Subcutaneous abdominal adipose tissue (tissue), 5 donors: ENCODE results near the gene LRRC74A.

Experiments
- H3K27ac ChIP-seq: one replicate; pipeline ENCODE4 v1.7.0; 2013; ENCODE audit warnings: low read depth, mild to moderate bottlenecking, inconsistent platforms, low read length, moderate library complexity
- H3K27me3 ChIP-seq, 5 donors: one replicate each; pipeline ENCODE4 v1.7.0; 2013; ENCODE audit warnings: low read length in 5 of 5, inconsistent platforms in 1 of 5; ENCODE audit not compliant: control insufficient read depth in 5 of 5, insufficient read depth in 4 of 5
- H3K36me3 ChIP-seq, 5 donors: one replicate each; pipeline ENCODE4 v1.7.0; 2013; ENCODE audit warnings: low read length in 5 of 5; ENCODE audit not compliant: control insufficient read depth in 5 of 5, insufficient read depth in 5 of 5
- H3K4me1 ChIP-seq, 5 donors: one replicate each; pipeline ENCODE4 v1.7.0; 2013; ENCODE audit warnings: low read length in 5 of 5, mild to moderate bottlenecking in 3 of 5, moderate library complexity in 1 of 5; ENCODE audit not compliant: control insufficient read depth in 5 of 5, insufficient read depth in 5 of 5
- H3K4me3 ChIP-seq, 5 donors: one replicate each; pipeline ENCODE4 v1.7.0; 2013; ENCODE audit warnings: low read length in 5 of 5, low read depth in 1 of 5
- H3K9ac ChIP-seq, 5 donors: one replicate each; pipeline ENCODE4 v1.7.0; 2013; ENCODE audit warnings: low read length in 5 of 5, mild to moderate bottlenecking in 4 of 5, moderate library complexity in 3 of 5
- H3K9me3 ChIP-seq, 5 donors: one replicate each; pipeline ENCODE4 v1.7.0; 2013; ENCODE audit warnings: low read length in 5 of 5; ENCODE audit not compliant: control insufficient read depth in 5 of 5
- donor health status: healthy.
- donor health status: healthy.
- donor health status: healthy.
- donor health status: healthy.
- donor health status: healthy.

LRRC74A gene

GRCh38 chr14:76808990-76809389 lies 17.2 kb upstream of the LRRC74A start:
- no peak overlapping the region for H3K9ac ChIP-seq
- H3K36me3 ChIP-seq: peaks cover 16 to 49% (median 43%) of the 10 kb centered on the region in 5 donors
- peaks cover 7 to 30% (median 25%) of the 10 kb centered on the region in 5 donors for H3K4me1 ChIP-seq
- no peak overlapping the region for H3K27ac ChIP-seq
- no peaks in the 10 kb centered on the region for H3K27me3 ChIP-seq
- no peaks in the 10 kb centered on the region for H3K9me3 ChIP-seq
- H3K4me3 ChIP-seq: no peak overlapping the region

DNA sequence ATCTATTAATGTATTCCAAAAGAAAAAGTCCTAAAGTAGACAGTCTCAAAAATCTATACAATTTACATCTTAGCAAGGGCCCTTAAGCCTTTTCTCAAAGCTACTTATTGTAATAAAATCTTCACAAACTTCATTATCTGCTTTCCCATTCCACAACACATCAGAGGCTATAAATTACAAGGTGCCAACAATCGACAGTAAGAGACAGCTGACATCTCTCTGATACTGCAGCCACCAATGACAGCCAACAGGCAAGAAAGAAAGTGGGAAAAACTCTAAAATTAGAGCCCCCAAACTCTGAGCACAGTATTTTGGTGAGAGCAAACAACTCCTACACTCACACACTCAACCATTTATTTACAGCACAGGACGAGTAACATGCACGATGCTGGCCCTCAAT lies 15.7 kb upstream of the LRRC74A start:
- H3K9me3 ChIP-seq: no peaks in the 10 kb centered on the region
- H3K9ac ChIP-seq: peak overlapping the region in 1 of 5 donors; percentile 79
- peaks cover 7 to 38% (median 34%) of the 10 kb centered on the region in 5 donors for H3K36me3 ChIP-seq
- peak overlapping the region in 2 of 5 donors; percentile 48 to 66 for H3K4me3 ChIP-seq
- H3K4me1 ChIP-seq: peaks cover 7 to 41% (median 36%) of the 10 kb centered on the region in 5 donors
- no peaks in the 10 kb centered on the region for H3K27me3 ChIP-seq
- H3K27ac ChIP-seq: no peak overlapping the region

DNA sequence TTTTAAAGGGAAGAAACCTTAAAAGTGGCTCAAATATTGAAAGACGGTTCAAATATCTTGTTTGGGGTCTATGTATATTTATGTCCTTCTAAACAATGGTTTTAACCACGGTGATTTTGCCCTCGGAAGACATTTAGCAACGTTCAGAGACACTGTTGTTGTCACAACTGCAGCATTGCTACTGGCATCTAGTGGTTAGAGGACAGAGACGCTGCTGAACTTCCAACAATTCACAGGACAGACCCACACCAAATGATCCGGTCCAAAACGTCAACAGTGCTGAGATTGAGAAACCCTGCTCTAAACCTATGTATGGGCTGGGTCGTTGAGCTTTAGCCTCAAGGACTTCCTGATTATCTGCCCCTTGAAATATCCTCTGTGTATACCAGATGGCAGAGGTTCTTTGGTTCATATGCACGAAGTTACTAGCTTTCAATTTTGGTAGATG lies 15.2 kb upstream of the LRRC74A start:
- Histone ChIP-seq H3K27me3 (no peaks in the 10 kb centered on the region), H3K27ac (no peak overlapping the region), H3K36me3 (peaks cover 3 to 34% (median 31%) of the 10 kb centered on the region in 5 donors), H3K9me3 (no peaks in the 10 kb centered on the region), H3K4me1 (peaks cover 7 to 41% (median 36%) of the 10 kb centered on the region in 5 donors), H3K4me3 (peak overlapping the region; percentile 34 to 73 (median 59)), H3K9ac (peak overlapping the region in 4 of 5 donors; percentile 59 to 85 (median 69))

DNA sequence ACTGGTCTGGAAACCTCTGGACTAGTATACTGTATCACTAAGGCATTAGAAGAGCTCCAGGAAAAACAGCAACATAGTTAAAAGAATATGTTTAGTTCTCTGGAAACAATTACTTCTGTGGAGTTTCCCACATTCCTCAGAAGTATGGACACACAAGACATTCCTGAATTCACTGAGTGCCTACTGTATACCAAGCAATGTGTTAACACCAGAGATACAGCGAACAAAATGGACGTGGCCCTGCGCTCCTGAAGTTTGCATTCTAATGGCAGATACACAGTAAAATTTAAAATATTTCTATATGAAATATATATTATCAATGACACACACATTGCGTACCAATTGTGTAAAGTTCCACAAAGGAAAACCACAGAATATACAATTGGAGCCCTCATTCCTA lies 14.6 kb upstream of the LRRC74A start:
- Histone ChIP-seq H3K4me1 (peaks cover 7 to 41% (median 36%) of the 10 kb centered on the region in 5 donors), H3K4me3 (peak overlapping the region; percentile 73 to 83 (median 81)), H3K9ac (peak overlapping the region in 4 of 5 donors; percentile 79 to 87 (median 84)), H3K27ac (no peak overlapping the region), H3K27me3 (no peaks in the 10 kb centered on the region), H3K9me3 (no peaks in the 10 kb centered on the region), H3K36me3 (peaks cover 3 to 28% (median 26%) of the 10 kb centered on the region in 5 donors)

GRCh38 chr14:76812093-76812421 lies 14.2 kb upstream of the LRRC74A start:
- no peaks in the 10 kb centered on the region for H3K9me3 ChIP-seq
- H3K4me3 ChIP-seq: peak overlapping the region; percentile 73 to 83 (median 81)
- H3K27me3 ChIP-seq: no peaks in the 10 kb centered on the region
- peaks cover under 1 to 23% (median 21%) of the 10 kb centered on the region in 5 donors for H3K36me3 ChIP-seq
- H3K4me1 ChIP-seq: peaks cover 7 to 41% (median 36%) of the 10 kb centered on the region in 5 donors
- peak overlapping the region; percentile 65 for H3K27ac ChIP-seq
- peak overlapping the region; percentile 40 to 87 (median 84) for H3K9ac ChIP-seq

DNA sequence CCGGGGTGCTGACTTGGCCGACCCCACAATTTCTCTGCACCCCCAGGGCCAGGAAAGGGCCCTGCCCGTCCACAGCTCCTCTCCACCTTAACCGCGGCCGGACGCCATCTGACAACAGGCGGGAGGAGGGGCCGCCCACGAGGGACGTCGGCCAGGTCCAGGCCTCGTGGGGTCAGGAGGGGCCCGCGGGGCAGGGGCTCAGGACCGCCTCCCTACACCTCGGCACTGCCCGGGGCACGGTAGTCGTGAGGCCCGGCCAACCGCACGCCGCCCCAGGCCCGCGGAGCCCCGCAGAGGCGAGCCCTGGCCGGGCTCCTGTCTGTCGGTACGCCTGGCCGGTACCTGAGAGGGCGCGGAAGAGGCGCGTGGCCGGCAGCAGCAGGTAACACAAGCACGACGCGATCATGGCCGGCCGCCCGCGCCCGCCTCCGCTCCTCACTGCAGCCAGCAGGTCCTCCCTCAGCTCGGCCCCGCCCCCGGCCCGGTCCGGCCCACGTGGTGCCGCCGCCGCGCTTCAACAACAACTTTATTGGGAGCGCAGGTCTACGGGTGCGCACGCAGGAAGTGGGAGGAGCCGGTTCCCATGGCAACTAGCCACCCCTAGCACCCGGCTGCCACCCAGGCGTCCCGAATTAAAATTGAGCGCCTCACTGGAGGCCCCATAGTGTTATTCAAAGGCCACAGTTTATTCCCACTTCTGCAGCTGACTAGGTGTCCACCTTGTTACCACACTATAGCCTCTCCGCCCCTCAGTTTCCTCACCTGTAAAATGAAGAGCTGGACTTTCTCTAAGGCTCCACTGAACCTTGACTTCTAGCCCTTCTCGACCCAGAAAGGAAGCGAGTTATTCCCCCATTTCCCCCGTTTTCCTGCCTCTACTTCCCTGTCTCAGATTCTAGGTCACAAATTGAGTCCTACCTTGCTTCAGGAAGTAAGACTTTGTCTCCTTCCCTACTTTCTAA lies 13.5 kb upstream of the LRRC74A start, which contains the start of gene ANGEL1:
TSS of gene ANGEL1 (minus strand) at position 461 of the 962 bp plus-strand sequence. CDS start at position 406, 55 bp downstream.
- Histone ChIP-seq H3K4me3 (peak within 1 kb of the TSS; percentile 73 to 83 (median 81)), H3K27me3 (no peaks in the 10 kb centered on the region), H3K36me3 (peaks cover 0 to 17% (median 15%) of the 10 kb centered on the region in 5 donors), H3K27ac (peak within 1 kb of the TSS; percentile 65), H3K9me3 (no peaks in the 10 kb centered on the region), H3K9ac (peak within 1 kb of the TSS; percentile 40 to 87 (median 84)), H3K4me1 (peaks cover 4 to 41% (median 36%) of the 10 kb centered on the region in 5 donors)

DNA sequence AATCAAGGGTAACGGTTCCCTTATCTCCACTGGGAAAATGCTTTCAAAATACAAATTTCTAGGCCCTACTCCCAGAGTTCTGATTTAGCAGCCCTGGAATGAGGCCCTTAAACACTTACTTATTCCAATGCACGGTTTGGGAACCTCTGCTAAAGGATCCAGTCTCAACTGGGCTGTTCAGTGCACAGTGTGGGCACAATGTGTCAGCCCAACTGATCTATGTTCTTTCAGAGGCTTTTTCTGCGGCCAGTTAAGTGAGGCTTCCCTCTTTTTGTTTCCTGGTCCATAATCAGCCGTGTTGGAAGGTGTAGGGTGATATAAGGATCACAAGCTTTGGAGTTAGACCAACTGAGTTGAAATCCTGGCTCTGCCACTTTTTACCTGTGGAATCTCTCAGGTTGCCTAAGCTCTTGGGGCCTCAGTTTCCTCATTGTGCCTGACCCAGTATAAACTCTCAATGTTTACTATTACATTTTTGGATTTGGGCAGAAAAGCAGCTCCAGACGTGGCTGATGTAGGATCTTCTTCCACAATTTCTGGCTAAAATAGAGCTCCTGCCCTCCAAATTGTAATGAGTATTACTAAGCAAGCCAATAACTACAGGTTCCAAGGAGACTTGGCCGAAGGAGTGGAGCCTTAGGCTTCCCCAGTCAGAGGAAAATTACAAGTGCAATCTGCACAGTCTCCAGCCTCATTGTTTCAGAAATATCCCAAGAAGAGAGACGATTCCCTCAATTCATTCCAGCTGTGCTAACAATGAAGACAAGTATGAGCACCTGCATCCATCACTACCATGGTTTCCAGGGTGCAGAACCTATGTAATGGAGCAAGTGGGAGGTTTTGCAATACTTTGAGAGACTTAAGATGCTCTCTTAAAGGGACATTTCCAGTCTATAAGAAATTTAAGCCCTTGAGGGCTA lies 11.2 kb upstream of the LRRC74A start:
- Histone ChIP-seq H3K9me3 (no peaks in the 10 kb centered on the region), H3K27me3 (no peaks in the 10 kb centered on the region), H3K36me3 (no peaks in the 10 kb centered on the region), H3K4me3 (no peak overlapping the region), H3K9ac (no peak overlapping the region), H3K27ac (no peak overlapping the region), H3K4me1 (peaks cover 4 to 41% (median 36%) of the 10 kb centered on the region in 5 donors)

DNA sequence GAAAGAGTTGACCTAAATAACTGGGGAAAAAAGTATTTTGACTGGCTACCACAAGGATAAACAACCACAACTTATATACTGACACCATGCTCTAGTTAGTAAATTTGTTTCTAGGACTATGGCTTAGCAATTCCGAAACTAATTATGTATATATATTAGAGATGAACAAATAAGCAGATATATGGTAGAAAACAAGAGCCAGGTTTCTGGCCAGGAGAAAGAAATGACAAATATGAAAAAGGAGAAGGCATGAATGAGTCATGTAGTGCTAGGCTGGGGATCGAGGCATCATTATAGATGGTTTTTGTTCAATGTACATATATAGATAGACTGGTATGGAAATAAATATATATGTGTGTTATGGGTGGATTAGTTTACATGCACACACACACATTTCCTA lies 5.5 kb upstream of the LRRC74A start:
- Histone ChIP-seq H3K36me3 (no peaks in the 10 kb centered on the region), H3K9me3 (no peaks in the 10 kb centered on the region), H3K4me3 (no peak overlapping the region), H3K27me3 (no peaks in the 10 kb centered on the region), H3K9ac (no peak overlapping the region), H3K4me1 (no peaks in the 10 kb centered on the region), H3K27ac (no peak overlapping the region)

DNA sequence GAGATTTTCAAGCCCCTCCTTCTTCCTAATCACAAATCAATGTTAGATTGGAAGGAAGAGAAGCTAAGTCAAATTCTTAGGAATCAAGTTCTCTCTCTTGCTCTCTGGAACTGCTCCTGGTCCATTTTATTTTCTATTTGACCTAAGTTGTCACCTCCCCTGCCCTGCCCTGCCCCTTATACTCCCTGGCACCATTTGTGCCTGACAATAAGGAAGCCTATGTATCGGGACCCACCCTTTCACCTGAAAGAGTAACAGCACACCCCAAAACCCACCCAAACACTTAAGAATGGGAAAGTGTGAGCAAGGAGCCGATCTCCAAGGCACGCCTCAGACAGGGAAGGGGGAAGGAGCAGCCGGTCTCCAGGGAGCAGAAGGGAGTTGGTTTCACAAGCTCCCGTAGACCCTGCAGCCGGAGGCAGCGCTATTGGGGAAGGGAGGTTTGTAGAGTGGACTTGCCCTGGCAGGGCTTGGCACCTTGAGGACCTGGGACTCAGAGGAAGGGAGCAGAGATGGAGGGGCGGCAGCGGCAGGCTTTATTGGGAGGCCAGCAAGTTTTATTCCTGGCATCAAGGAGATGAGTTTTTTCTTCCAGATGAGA lies 1.6 kb downstream of the LRRC74A start:
- H3K4me3 ChIP-seq: peak overlapping the region; percentile 46 to 78 (median 48)
- peak overlapping the region in 3 of 5 donors; percentile 21 to 66 (median 40) for H3K9ac ChIP-seq

More for the DNA sequence above, 1.6 kb downstream of the LRRC74A start:
- no peaks in the 10 kb centered on the region for H3K36me3 ChIP-seq
- H3K27ac ChIP-seq: no peak overlapping the region
- H3K27me3 ChIP-seq: no peaks in the 10 kb centered on the region
- H3K9me3 ChIP-seq: peaks cover 0 to 3% (median 0%) of the 10 kb centered on the region in 5 donors
- H3K4me1 ChIP-seq: peaks cover 3 to 32% (median 28%) of the 10 kb centered on the region in 5 donors
